ENCODE results near the gene PLCXD3.

PLCXD3 gene

GRCh38 chr5:41277476-41278245 is 232.7 kb downstream of the PLCXD3 start:
- no peak for DNase-seq

GRCh38 chr5:41275813-41276512 is 234.4 kb downstream of the PLCXD3 start:
- DNase-seq: no peak

GRCh38 chr5:41270423-41271251 is 239.8 kb downstream of the PLCXD3 start:
- peak in 1 of 2 donors; percentile 14 for DNase-seq

GRCh38 chr5:41268894-41269293 is 241.5 kb downstream of the PLCXD3 start:
- DNase-seq: no peak

GRCh38 chr5:41266377-41266776 is 244.0 kb downstream of the PLCXD3 start:
- no peak for DNase-seq

DNA sequence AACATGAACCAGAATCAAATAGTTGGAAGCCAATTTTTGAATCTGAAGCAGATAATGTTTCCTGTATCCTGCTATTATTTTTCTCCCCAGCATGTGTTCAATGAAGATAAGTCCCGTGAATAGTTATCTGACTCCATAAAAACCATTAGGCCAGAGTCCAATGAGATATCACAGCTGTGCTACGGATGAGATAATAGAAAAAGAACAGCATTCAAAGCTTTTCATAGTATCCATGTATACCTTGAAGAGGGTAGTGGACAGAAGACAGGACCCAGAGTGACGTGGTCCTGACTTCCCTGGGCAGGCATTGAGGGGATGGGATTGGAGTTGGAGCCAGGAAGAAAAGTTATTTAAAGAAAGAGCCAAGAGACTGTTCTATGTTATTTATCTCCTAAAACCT is 246.4 kb downstream of the PLCXD3 start:
- DNase-seq: no peak

DNA sequence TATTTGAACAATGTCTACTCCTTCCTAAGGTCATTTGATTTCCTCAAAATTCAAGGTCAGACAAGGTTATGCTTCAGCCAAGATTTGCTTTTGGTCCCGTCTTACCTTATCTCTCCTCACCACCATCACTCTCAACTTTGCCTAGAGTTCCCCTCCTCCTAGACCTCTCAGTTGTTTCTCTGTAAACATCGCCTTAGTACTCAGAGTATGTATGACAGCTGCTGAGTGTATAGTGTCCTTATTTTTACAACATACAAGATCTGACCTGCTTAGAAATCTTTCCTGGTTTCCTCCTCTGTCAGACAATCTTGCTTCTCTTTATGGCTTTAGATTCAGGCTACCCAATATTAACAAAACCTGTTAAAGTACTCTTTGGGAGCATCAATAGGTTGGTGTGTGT is 247.1 kb downstream of the PLCXD3 start:
- no peak for DNase-seq
